ENCODE measurements around the gene TUBGCP6. TPM values are rescaled to one million over a fixed set of nuclear protein-coding genes. Genes with fewer than 3 reads are reported as not detected.

TUBGCP6 gene
- total RNA-seq, 1 donor from 2014 or later, result 45.4 TPM

GRCh38 chr22:50188356-50188755 is 56.5 kb downstream of the TUBGCP6 start:
- no peak for TF ChIP-seq POLR2A (IDR thresholded peaks at IDR 0.05)
- TF ChIP-seq POLR2AphosphoS5 (IDR thresholded peaks at IDR 0.05; ENCODE audit: insufficient read depth in 1 of 2, low read depth in 1 of 2), result no peak
- TF ChIP-seq, protein P1, sequence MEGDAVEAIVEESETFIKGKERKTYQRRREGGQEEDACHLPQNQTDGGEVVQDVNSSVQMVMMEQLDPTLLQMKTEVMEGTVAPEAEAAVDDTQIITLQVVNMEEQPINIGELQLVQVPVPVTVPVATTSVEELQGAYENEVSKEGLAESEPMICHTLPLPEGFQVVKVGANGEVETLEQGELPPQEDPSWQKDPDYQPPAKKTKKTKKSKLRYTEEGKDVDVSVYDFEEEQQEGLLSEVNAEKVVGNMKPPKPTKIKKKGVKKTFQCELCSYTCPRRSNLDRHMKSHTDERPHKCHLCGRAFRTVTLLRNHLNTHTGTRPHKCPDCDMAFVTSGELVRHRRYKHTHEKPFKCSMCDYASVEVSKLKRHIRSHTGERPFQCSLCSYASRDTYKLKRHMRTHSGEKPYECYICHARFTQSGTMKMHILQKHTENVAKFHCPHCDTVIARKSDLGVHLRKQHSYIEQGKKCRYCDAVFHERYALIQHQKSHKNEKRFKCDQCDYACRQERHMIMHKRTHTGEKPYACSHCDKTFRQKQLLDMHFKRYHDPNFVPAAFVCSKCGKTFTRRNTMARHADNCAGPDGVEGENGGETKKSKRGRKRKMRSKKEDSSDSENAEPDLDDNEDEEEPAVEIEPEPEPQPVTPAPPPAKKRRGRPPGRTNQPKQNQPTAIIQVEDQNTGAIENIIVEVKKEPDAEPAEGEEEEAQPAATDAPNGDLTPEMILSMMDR (IDR thresholded peaks at IDR 0.05), result no peak
- Histone ChIP-seq H3K36me3 (no peaks in the 10 kb centered on the region), H3K4me1 (peaks cover 82% of the 10 kb centered on the region), H3K27me3 (no peaks in the 10 kb centered on the region), H3K9me3 (no peaks in the 10 kb centered on the region), H3K4me3 (no peak overlapping the region), H3K27ac (peak overlapping the region; percentile 89)
- intact Hi-C loops (cut with DNase I), result no loop called here
- no peak for DNase-seq (ENCODE audit: extremely low spot score in 2 of 2)

DNA sequence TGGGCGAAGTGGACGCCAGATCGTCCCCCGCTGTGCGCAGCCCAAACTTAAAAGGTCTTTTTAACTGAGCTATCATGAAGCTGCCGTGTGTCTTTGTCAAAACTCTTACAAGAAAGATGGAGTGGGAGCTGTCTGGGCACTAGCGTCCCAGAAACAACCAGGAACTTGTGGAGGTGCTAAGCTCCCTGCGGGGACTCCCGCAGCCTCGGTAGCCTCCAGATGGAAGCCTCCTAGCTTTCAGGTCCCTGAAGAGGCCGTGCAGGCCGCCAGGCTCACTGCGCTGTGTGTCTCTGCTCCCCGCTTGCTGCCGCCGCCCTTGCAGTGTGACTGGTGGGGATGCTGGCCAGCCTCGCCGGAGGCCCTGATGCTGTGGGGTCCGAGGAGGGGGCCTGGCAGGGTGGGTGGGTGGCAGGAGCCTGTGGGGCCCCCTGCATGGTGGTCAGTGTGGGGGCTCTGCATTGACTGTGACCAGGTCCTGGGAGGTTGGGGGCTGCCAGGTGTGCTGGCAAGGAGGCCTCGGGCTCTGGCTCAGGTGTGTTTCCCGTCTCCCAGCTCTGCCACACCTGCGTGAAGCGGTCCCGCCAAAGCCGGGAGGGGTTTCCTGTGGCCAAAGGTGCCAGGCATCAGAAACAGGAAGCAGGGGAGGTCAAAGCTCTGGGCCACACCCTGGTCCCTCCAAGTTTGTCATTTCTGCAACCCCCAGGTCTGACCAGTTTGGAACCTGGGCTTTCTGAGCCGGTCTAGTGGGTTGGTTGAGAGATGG is 57.9 kb downstream of the TUBGCP6 start:
- H3K27ac ChIP-seq, result peak overlapping the region; percentile 75
- peaks cover 69% of the 10 kb centered on the region for H3K4me1 ChIP-seq
- H3K27me3 ChIP-seq, result no peaks in the 10 kb centered on the region
- H3K36me3 ChIP-seq, result no peaks in the 10 kb centered on the region
- DNase-seq (ENCODE audit: extremely low spot score in 2 of 2), result no peak
- TF ChIP-seq, protein P1 (IDR thresholded peaks at IDR 0.05), result no peak
- TF ChIP-seq POLR2A (IDR thresholded peaks at IDR 0.05) (no peak), POLR2AphosphoS5 (IDR thresholded peaks at IDR 0.05; ENCODE audit: insufficient read depth in 1 of 2, low read depth in 1 of 2) (no peak)
- peak overlapping the region; percentile 65 to 78 for H3K4me3 ChIP-seq
- no peaks in the 10 kb centered on the region for H3K9me3 ChIP-seq
- intact Hi-C loops (cut with DNase I), result no loop called here

- Histone ChIP-seq H3K4me3 (peak overlapping the region; percentile 65 to 78), H3K4me1 (peaks cover 62% of the 10 kb centered on the region), H3K9me3 (no peaks in the 10 kb centered on the region), H3K27ac (peak overlapping the region; percentile 75), H3K27me3 (no peaks in the 10 kb centered on the region), H3K36me3 (no peaks in the 10 kb centered on the region)
- no peak for TF ChIP-seq POLR2A (IDR thresholded peaks at IDR 0.05)
- TF ChIP-seq POLR2AphosphoS5 (IDR thresholded peaks at IDR 0.05; ENCODE audit: insufficient read depth in 1 of 2, low read depth in 1 of 2), result no peak
- TF ChIP-seq, protein P1 (IDR thresholded peaks at IDR 0.05), result no peak
- DNase-seq (ENCODE audit: extremely low spot score in 2 of 2), result no peak
- intact Hi-C loops (cut with DNase I), result no loop called here
These were observed 58.6 kb downstream of the TUBGCP6 start for GRCh38 chr22:50186181-50186714.

- peak within 1 kb of the TSS; percentile 65 to 78 for H3K4me3 ChIP-seq
- no peaks in the 10 kb centered on the region for H3K36me3 ChIP-seq
- DNase-seq (ENCODE audit: extremely low spot score in 2 of 2), result no peak
- H3K4me1 ChIP-seq, result peaks cover 55% of the 10 kb centered on the region
- TF ChIP-seq POLR2A (IDR thresholded peaks at IDR 0.05) (no peak), POLR2AphosphoS5 (IDR thresholded peaks at IDR 0.05; ENCODE audit: insufficient read depth in 1 of 2, low read depth in 1 of 2) (peak in 1 of 2 donors; percentile 69)
- no peaks in the 10 kb centered on the region for H3K9me3 ChIP-seq
- intact Hi-C loops (cut with DNase I), result no loop called here
- no peaks in the 10 kb centered on the region for H3K27me3 ChIP-seq
- H3K27ac ChIP-seq, result peak within 1 kb of the TSS; percentile 75
These were observed 59.3 kb downstream of the TUBGCP6 start, which contains the start of gene TRABD for GRCh38 chr22:50185375-50186087. TSS of gene TRABD (plus strand) at chr22:50185913. CDS start at chr22:50193061, 7,148 bp downstream.

GRCh38 chr22:50184902-50185374 is 59.9 kb downstream of the TUBGCP6 start:
- Histone ChIP-seq H3K27ac (peak overlapping the region; percentile 63), H3K9me3 (no peaks in the 10 kb centered on the region), H3K36me3 (no peaks in the 10 kb centered on the region), H3K4me3 (peak overlapping the region; percentile 65 to 78), H3K4me1 (peaks cover 50% of the 10 kb centered on the region), H3K27me3 (no peaks in the 10 kb centered on the region)
- TF ChIP-seq, protein P1 (IDR thresholded peaks at IDR 0.05), result no peak
- no peak for TF ChIP-seq POLR2A (IDR thresholded peaks at IDR 0.05)
- no peak for TF ChIP-seq POLR2AphosphoS5 (IDR thresholded peaks at IDR 0.05; ENCODE audit: insufficient read depth in 1 of 2, low read depth in 1 of 2)
- intact Hi-C loops (cut with DNase I), result no loop called here
- DNase-seq (ENCODE audit: extremely low spot score in 2 of 2), result no peak
